ENCODE measurements around the gene CDH22. TPM values are rescaled to one million over a fixed set of nuclear protein-coding genes. Genes with fewer than 3 reads are reported as not detected.

The CDH22 gene
- total RNA-seq, 2 donors from 2014 or later, result 0.12 to 0.13 TPM

DNA sequence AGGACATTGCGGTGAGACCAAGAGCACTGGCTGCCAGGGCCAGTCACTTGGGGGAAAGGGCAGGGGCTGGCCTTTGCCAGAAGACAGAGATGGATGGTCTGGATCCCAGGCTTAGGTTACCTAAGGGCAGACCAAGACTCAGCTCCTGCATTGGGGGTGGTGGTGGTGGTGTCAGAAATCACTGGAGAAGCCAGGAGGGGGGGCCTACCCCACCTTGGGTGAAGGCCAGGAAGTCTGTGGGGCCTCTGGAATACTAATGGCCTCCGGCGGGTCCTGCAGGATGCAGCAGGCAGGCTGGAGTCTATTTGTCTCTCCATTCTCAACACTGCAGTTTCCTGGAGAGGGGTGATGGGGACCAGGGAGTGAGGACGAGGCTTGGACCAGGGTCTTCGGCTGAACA lies 157.4 kb downstream of the CDH22 start:
- H3K9me3 ChIP-seq, result no peaks in the 10 kb centered on the region
- no peak for DNase-seq
- H3K4me1 ChIP-seq, result no peaks in the 10 kb centered on the region
- H3K27ac ChIP-seq, result no peak overlapping the region
- H3K27me3 ChIP-seq, result no peaks in the 10 kb centered on the region
- no peak overlapping the region for H3K9ac ChIP-seq (ENCODE audit: low read depth in 2 of 2, low read length in 2 of 2)
- TF ChIP-seq CTCF (IDR thresholded peaks at IDR 0.05), result no peak
- intact Hi-C loops (cut with DNase I), result no loop called here
- no peak overlapping the region for H3K4me3 ChIP-seq
- no peaks in the 10 kb centered on the region for H3K36me3 ChIP-seq

- Histone ChIP-seq H3K4me3 (no peak overlapping the region), H3K9me3 (no peaks in the 10 kb centered on the region), H3K27ac (no peak overlapping the region), H3K9ac (ENCODE audit: low read depth in 2 of 2, low read length in 2 of 2) (no peak overlapping the region), H3K4me1 (no peaks in the 10 kb centered on the region), H3K36me3 (no peaks in the 10 kb centered on the region), H3K27me3 (no peaks in the 10 kb centered on the region)
- intact Hi-C loops (cut with DNase I), result no loop called here
- DNase-seq, result no peak
- no peak for TF ChIP-seq CTCF (IDR thresholded peaks at IDR 0.05)
Measured at GRCh38 chr20:46148313-46149208, 159.7 kb downstream of the CDH22 start.

GRCh38 chr20:46145713-46146112 lies 162.6 kb downstream of the CDH22 start:
- H3K9me3 ChIP-seq, result no peaks in the 10 kb centered on the region
- intact Hi-C loops (cut with DNase I), result no loop called here
- DNase-seq, result no peak

DNA sequence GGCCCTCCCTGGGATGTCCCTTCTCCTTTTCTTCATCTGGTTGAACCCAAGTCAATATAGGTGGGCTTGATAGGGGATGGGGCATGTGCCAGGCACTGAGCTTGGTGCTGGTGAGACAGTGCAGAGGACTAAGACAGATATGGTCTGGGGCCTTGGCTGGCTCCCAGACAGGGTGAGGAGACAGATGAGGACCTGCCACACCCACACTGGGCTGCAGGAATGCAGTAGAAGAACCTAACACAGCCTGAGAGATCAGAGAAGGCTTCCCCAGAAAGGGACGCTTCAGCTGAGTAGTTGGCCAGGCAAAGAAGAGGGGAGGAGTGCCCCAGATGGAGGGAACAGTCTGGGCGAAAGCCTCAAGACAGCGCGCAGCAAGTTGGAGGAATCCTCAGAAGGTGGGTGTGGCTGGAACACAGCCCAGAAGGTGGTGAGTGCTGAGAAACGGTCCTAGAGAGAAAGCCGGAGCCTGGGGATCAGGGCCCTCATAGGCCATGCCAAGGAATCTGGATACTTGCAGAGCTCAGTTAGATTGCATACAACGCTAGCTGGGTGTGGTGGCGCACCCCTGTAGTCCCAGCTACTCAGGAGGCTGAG lies 163.8 kb downstream of the CDH22 start:
- intact Hi-C loops (cut with DNase I), result no loop called here
- no peak for DNase-seq
- Histone ChIP-seq H3K27me3 (no peaks in the 10 kb centered on the region), H3K9me3 (no peaks in the 10 kb centered on the region), H3K4me1 (no peaks in the 10 kb centered on the region), H3K9ac (ENCODE audit: low read depth in 2 of 2, low read length in 2 of 2) (no peak overlapping the region), H3K36me3 (no peaks in the 10 kb centered on the region), H3K27ac (no peak overlapping the region), H3K4me3 (no peak overlapping the region)
- TF ChIP-seq CTCF (IDR thresholded peaks at IDR 0.05), result no peak

More at GRCh38 chr20:46145713-46146112, 162.6 kb downstream of the CDH22 start:
- Histone ChIP-seq H3K4me1 (no peaks in the 10 kb centered on the region), H3K27ac (no peak overlapping the region), H3K27me3 (no peaks in the 10 kb centered on the region), H3K9ac (ENCODE audit: low read depth in 2 of 2, low read length in 2 of 2) (no peak overlapping the region), H3K36me3 (no peaks in the 10 kb centered on the region), H3K4me3 (no peak overlapping the region)
- TF ChIP-seq CTCF (IDR thresholded peaks at IDR 0.05), result no peak

- Histone ChIP-seq H3K27ac (no peak overlapping the region), H3K4me3 (no peak overlapping the region), H3K9ac (ENCODE audit: low read depth in 2 of 2, low read length in 2 of 2) (no peak overlapping the region), H3K4me1 (no peaks in the 10 kb centered on the region), H3K27me3 (no peaks in the 10 kb centered on the region), H3K9me3 (no peaks in the 10 kb centered on the region), H3K36me3 (no peaks in the 10 kb centered on the region)
- DNase-seq, result no peak
- no peak for TF ChIP-seq CTCF (IDR thresholded peaks at IDR 0.05)
- intact Hi-C loops (cut with DNase I), result no loop called here
Measured at GRCh38 chr20:46142124-46142523, 166.2 kb downstream of the CDH22 start.

All from colonic mucosa (tissue), 4 donors.